Measurements from ENCODE around the gene YTHDC2. TPM values are rescaled to one million over a fixed set of nuclear protein-coding genes. Genes with fewer than 3 reads are reported as not detected.
A peak's percentile ranks its signal among the peaks of the same experiment; 100 is the strongest.
"Not testable (repeated sequence)": the region's sequence is repeated elsewhere in the genome, so short reads cannot be mapped to it uniquely, and the experiment has no call there.

The YTHDC2 gene
- total RNA-seq, 1 donor from 2014 or later: 44.0 TPM

DNA sequence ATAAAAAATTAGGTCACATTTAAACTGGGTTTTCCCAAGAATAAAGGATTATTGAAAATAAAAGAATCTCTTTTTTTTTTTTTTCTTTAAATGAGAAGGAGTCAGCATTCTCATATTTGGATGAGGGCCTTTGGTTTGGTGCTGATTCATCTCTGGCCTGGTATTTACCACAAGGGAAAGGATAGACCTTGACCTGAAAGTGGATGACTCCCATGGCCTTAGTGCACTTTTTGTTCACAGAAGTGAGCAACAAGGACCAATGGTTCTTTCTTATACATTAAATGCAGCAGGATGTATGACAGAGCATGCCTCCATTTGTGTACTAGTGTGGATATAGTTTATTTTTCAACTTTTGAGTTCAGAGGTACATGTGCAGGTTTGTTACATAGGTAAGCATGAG is 6.9 kb downstream of the YTHDC2 start:
- DNase-seq: no peak

DNA sequence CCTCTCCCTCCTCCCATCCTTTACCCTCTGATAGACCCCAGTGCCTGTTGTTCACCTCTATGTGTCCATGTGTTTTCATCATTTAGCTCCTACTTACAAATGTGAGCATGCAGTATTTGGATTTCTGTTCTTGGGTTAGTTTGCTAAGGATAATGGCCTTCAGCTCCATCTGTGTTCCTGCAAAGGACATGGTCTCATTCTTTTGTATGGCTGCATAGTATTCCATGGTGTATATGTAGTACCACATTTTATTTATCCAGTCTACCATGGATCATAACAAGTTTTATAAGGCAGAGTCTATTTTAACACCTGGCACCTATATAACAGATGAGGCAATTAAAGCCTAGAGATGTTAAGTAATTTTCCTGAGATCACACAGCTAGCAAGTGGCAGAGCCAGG is 7.4 kb downstream of the YTHDC2 start:
- DNase-seq: no peak

DNA sequence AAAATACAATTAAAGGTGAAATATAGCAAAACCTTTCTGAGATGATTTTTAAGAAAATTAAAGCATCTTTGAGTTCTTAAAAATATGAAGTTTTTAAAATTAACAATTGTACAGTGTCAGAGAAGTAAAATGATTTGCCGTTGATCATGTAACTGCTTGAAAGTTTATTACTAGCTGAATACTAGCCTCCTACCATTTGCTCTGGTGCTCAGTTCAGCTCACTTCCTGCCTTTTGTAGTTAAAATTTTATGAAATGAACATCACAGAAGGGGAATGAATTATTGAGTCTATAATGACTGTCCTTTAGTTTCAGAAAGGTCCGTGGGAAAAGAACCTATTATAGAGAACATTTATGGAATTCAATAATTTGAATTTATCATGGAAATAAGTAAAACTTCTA is 9.7 kb downstream of the YTHDC2 start:
- DNase-seq: no peak

DNA sequence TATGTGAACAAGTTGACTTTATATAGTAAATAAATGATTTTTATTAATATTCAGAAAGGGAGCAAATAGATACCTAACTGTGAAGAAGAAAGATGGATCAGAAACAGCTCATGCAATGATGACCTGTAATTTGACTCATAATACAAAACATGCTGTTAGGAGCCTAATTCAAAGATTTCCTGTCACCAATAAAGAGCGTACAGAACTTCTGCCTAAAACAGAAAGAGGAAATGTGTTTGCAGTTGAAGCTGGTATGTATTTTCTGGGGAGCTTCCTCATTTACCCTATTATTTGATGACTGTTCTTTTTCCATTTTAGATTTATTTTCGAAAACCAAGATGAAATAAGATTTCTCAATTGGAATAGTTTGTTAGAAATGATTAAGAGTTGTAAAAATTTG is 11.4 kb downstream of the YTHDC2 start:
- no peak for DNase-seq

- no peak for DNase-seq
Observed at GRCh38 chr5:113526421-113526820, 12.9 kb downstream of the YTHDC2 start.

DNA sequence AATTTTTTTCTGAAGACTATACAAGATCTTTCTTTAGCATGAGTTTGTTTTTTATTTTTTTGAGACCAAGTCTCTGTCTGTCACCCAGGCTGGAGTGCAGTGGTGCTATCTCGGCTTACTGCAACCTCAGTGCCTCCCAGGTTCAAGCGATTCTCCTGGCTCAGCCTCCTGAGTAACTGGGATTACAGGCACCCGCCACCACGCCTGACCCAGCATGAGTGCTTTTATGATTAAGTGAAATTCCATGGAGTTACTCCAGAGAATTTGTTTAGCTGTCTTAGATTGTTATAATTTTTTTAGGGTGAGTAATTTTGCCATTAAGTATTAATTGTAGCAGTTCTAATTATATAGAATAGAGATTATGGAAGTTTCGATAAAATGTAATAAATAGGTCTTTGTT is 14.3 kb downstream of the YTHDC2 start:
- DNase-seq: no peak

GRCh38 chr5:113531481-113532159 is 18.1 kb downstream of the YTHDC2 start:
- no peak for DNase-seq

GRCh38 chr5:113538313-113538712 is 24.8 kb downstream of the YTHDC2 start:
- no peak for DNase-seq

DNA sequence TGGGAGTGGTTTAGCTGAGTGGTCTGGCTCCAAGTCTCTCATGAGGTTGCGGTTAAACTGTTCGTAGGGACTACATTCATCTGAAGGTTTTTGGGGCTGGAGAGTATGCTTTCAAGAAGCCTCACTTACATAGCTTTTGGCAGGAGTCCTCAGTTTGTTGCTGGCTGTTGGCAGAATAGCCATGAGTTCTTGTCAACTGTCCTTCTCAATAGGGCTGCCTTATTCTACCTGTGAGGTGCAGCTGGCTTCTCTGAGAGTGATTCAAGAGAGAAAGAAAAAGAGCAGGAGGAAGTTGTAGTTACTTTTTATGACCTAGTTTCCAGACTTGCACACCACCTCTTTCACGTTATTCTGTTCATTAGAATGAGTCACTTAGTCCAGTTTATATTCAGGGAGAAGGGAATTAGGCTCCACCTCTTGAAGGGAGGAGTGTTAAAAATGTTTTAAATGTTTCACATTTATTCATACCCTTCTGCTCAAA is 33.2 kb downstream of the YTHDC2 start:
- peak; percentile 1 for DNase-seq

DNA sequence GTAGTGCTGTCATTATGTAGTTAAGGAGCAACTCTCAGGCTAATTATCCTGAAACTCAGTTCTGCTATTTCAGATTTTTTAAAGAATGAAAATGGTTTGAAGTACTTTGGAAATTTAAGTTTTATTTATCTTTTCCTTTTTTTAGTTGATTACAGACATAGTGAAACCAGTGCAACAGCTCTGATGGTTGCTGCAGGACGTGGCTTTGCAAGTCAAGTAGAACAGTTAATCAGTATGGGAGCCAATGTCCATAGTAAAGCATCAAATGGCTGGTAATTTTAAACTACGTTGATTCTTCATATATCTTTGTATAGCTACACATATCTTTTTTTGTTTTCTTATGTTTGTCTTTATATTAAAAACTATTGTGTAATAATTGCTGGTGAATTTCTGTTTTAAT is 34.9 kb downstream of the YTHDC2 start:
- DNase-seq: no peak

DNA sequence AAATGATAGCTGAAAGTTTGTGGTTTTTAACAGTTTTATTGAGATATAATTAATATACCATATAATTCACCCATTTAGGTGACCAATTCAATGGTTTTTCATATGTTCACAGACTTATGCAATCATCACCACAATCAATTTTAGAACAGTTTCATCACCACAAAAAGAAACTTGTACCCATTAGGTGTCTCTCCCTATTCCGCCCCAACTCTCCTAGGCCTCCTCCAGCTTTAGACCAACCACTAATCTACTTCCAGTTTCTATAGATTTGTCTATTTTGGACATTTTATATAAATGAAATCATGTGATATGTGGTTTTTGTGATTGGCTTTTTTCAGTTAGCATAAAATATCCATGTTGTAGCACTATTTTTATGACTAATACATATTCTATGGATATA is 38.6 kb downstream of the YTHDC2 start:
- DNase-seq: no peak

DNA sequence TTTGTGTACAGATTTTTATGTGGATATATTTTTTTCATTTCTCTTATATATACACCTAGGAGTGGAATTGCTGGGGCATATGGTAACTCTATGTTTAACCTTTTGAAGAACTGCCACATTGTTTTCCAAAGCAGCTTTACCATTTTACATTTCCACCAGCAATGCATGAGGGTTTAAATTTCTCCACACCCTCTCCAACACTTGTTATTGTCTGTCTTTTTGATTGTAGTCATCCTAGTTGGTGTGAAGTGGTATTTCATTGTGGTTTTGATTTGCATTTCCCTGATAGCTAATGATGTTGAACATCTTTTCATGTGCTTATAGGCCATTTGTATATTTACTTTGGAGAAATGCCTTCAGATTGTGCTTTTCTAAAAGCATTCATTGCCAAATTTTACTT is 39.1 kb downstream of the YTHDC2 start:
- no peak for DNase-seq

DNA sequence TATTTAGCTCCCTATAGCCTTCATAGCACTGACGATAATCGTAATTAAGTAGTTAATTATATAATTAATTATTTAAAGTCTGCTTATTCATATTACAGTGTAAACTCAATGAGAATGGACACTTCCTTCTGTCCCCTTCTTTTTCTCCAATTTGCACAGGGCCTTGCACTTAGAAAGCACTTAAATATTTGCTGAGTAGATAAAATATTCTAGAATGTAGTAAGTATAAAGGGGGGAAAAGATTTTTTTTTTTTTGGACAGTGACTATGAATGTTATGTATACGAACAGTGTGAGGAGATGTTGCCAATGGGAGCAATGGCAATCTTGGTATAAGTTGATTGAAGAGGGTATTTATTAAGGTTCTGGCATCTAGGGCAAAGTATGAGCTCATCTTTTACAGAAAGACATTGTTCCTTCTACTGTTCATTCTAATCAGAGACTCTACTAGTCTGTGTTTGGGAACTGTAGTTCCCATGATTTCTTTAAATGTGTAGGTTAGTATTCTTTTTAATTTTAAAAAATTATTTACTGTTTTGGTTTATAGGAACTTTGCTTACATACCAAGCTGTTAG is 49.4 kb downstream of the YTHDC2 start:
- DNase-seq: no peak

GRCh38 chr5:113569396-113569795 is 55.9 kb downstream of the YTHDC2 start:
- no peak for DNase-seq

GRCh38 chr5:113572716-113573115 is 59.2 kb downstream of the YTHDC2 start:
- DNase-seq: no peak

DNA sequence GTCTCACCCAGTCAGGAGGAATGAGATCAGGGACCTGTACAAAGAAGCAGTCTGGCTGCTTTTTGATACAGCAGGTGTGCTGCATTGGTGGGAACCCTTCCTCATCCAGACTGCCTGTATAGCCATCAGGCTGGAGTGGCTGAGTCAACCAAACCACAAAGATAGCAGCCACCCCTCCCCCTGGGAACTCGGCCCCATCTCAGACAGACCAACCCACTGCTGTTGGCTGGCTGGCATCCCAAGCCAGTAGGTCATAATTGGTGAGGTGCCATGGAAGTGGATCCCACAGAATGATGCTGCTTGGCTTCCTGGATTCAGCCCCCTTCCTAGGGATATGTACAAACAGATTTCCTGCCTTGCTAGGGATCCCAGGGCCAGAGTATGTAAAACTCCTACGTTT is 60.9 kb downstream of the YTHDC2 start:
- DNase-seq: no peak

GRCh38 chr5:113575074-113575473 is 61.6 kb downstream of the YTHDC2 start:
- no peak for DNase-seq

DNA sequence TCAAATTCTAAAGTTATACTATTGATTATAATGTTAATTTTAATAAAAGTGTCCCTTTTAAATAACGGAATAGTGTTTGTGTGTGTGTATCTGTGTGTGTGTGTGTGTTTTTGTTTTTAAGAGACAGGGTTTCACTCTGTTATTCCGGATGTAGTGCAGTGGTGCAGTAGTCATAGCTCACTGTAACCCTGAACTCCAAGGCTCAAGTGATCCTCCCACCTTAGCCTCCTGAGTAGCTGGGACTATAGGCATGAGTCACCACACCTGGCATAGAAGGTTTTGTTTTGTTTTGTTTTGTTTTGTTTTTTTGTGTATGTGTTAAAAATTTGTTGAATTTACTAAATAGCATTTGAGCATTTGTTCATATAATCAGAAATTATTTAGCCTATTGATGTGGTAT is 64.6 kb downstream of the YTHDC2 start:
- no peak for DNase-seq

- DNase-seq: no peak
Observed at GRCh38 chr5:113581388-113581787, 67.9 kb downstream of the YTHDC2 start.

- no peak for DNase-seq
Observed at GRCh38 chr5:113598150-113598549, 84.7 kb downstream of the YTHDC2 start.

GRCh38 chr5:113598926-113599325 is 85.4 kb downstream of the YTHDC2 start:
- DNase-seq: no peak

GRCh38 chr5:113600255-113600905 is 86.9 kb downstream of the YTHDC2 start:
- DNase-seq: no peak

GRCh38 chr5:113601423-113601822 is 87.9 kb downstream of the YTHDC2 start:
- no peak for DNase-seq

DNA sequence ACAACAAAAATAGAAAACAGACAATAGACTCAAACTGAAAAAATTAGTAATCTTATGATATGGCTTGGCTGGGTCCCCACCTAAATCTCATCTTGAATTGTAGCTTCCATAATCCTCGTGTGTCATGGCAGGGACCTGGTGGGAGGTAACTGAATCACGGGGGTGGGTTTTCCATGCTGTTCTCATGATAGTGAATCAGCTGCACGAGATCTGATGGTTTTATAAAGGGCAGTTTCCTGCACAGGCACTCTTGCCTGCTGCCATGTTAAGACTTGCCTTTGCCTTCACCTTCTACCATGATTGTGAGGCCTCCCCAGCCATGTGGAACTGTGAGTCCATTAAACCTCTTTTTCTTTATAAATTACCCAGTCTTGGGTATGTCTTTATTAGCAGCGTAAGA is 89.8 kb downstream of the YTHDC2 start:
- DNase-seq: not testable (repeated sequence)

All from tongue (tissue), 2 donors.